GM19438 (cell line): ENCODE results near the gene TMEM141.

Experiments used
- ATAC-seq: cut with Tn5 transposase; IDR thresholded peaks from one replicate; pipeline ENCODE4 v1.9.1; 2021; ENCODE audit warnings: low read depth; ENCODE audit not compliant: unreplicated experiment

TMEM141 gene

DNA sequence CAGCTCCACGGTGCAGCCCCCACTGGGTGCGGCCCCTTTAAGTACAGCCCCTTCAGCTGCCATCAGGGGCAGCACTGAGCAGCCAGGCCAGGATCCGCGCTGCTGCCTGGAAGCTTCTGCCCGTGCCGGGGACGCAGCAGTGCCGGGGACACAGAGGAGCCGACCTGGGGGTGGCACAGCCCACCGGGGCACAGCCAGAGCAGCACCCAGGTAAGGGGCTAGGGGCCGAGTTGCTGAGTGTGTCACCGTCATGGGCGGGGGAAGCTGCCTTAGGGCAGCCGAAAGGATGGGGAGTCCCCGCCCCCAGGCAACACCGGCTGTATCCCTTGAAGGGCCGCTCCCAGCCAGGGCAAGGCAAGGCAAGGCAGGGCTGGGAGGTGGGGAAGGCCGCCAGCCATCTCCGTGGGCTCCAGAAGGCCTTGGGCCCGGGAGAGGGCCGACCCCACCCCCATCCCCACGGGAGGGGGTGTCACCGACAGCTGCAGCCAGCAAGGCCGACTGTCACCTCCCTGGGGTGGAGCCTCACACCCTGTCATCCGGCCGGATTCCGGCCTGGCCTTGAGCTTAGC lies 51.3 kb downstream of the TMEM141 start, which contains the start of gene AJM1:
Gene AJM1, plus strand, starts transcription at position 99 of the 569 bp plus-strand sequence. CDS start 1,937 bp downstream, outside the sequence.
- ATAC-seq = peak; percentile 64
